HG03521 (cell line): ENCODE results near the gene TMEM30A.
A peak's percentile ranks its signal among the peaks of the same experiment; 100 is the strongest.

ENCODE experiments used
- ATAC-seq: cut with Tn5 transposase; IDR thresholded peaks from one replicate; pipeline ENCODE4 v1.9.1; 2021; ENCODE audit warnings: mild to moderate bottlenecking, moderate library complexity; ENCODE audit not compliant: unreplicated experiment

The TMEM30A gene

DNA sequence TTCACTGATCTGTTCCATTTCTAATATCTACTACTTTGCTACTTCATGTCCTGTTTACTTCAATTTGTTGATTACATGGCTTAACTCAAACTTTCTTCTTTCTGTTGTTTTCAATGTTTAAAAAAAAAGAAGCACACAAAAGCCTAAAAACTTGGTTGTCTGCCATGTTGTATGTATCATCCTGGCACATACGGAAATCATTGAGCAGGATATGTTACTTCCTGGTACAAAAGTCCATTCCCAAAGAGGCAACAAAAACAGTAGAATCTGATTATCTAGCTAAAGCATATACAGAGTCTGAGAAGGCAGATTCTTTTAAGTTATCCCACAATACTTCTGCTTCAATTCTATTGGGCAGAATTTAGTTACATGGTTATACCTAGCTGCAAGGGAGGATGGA, 64.2 kb downstream of the TMEM30A start:
- ATAC-seq, result no peak

DNA sequence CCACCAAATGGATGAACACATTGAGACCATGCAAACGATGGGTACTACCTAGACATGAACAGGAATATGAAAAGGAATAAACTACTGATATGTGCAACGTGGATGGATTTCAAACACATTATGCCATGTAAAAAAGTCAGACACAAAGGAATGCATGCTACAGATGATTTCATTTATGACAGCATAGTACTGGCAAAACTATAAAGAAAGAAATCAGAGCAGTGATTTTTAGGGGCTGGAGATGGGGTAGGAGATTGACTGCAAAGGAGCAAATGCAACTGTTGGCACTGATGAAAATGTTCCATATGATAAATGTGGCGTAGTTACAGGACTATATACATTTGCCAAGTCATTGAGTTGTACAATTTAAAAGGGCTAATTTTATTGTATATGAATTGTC, 65.3 kb downstream of the TMEM30A start:
- no peak for ATAC-seq

DNA sequence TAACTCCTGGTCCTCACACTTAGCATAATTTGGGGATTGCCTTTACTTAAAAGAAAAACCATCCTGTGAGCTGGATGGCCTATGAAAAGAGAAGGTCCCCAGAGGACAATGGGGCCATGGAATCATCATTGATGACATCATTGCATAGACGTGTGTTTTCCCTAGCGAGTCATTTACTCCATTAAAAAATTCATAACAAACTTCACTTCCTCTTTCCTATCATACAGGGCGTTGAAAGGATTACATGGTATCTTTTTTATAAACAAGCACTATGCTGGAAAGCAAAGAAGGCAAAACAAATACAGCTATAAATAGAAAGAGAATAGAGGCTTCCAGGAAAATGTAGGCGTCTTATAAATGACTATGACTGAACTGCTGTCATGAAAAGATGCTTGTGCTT, 67.4 kb downstream of the TMEM30A start:
- ATAC-seq, result no peak

DNA sequence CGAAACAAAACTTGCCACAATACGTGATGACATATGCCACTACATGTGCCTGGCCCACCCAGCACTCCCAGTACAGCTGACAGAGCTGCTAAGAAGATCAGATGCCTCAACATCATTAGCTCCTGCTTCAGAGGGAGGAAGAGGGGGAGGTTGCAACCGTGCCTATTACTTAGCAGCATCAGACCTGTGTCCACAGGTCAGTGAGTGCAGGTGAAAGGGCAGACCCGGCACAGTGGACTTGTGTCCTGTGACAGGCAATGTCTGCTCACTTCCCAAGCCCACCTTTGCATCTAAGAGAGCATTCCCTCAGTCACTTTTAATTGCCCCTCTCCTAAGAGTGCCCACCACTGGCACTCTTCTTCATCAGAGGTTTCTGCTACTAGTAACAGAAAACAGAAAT, 69.3 kb downstream of the TMEM30A start:
- ATAC-seq, result no peak

DNA sequence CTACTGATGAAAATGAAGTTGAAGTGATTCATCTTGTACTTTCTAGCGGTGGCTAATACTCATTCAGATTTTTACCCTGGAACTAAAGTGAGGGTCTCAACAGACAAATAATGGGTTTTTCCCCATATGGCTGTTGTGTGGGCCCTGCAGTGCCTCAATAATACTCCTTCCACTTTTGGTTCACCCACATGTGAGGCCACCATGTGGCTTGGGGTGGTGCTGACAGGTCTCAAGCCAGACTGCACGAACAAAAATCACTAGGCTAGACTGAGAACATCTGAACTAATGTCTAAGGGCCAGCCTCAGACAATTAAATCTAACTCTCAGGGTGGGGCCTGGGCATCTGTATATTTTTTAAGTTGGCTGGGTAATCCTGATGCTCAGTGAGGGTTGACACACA, 70.9 kb downstream of the TMEM30A start:
- ATAC-seq, result no peak

DNA sequence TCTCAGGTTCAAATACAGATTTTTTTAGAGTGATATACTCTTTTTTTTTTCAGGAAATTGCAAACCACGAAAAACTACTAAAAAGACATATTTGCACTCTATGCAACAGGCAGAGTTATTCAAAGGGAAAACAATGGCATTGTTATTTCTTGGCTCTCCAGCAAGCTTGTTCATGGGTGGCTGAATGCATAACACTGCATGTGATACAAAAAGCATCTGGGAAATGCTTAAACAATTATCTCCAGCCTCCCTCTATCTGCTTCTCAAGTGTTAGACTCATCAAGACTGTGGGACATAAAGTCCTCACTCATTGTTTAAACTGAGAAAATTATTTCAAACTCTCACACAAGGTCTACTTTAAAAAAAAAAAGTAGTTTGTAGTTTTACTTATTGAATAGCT, 71.5 kb downstream of the TMEM30A start:
- no peak for ATAC-seq

DNA sequence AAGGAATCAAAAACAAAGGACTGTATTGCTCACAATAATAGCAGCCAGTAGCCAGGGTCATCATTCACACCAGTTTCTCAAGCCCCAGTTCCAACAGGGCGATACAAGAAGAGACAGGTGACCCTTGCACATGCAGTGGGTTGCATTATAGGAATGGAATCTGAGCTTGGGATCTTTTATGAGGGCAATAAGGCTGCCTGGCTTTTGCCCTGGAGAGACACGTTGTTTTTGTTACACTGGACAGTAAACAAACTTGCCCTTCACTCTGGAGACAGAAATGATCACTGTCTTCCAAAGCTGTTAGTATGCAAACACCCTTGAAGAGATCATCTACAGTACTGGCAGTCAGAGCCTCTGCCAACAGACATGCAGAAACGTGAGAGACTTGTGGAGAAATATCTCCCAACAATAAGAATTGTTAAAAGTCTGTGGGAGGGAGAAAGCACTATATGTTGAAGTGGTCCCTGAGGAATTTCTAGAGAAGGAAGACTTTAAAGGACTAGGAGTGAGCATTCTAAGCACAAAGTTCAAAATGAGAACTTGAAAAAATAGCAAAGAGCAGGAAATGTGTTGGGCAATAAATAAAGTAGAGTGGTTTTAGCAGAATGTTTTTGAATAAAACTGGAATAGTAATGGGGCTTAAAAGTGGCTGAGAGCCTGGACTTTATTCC, 72.5 kb downstream of the TMEM30A start:
- ATAC-seq, result no peak

DNA sequence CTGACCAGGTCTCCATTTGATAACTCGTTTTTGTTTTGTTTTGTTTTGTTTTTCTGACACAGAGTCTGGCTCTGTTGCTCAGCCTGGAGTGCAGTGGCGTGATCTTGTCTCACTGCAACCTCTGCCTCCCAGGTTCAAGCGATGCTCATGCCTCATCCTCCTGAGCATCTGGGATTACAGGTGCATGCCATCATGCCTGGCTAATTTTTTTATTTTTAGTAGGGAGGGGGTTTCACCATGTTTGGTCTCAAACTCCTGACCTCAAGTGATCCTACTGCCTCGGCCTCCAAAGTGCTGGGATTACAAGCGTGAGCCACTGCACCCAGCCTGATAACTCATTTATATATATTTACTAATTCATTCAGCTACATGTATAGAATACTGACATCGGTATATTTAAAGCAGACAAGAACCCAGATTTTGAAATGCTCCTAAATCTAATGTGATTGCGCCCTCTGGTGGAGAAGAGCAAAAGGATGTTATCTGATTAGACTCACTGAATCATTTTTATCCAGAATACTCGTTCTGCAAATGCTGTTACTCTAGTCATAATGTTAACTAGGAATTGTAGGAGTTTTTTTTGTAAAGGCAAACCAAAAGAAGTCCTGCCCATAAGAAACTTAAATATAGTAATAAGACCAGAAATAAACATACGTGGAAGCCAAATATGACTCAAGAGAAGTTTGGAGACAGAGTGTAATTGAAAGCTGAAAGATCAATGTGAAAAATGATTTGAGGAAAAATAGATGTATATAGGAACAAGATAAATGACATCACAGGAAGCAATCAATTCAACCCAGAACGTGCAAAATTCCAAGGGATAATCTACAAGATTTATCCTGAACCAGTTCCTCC, 73.5 kb downstream of the TMEM30A start:
- no peak for ATAC-seq

DNA sequence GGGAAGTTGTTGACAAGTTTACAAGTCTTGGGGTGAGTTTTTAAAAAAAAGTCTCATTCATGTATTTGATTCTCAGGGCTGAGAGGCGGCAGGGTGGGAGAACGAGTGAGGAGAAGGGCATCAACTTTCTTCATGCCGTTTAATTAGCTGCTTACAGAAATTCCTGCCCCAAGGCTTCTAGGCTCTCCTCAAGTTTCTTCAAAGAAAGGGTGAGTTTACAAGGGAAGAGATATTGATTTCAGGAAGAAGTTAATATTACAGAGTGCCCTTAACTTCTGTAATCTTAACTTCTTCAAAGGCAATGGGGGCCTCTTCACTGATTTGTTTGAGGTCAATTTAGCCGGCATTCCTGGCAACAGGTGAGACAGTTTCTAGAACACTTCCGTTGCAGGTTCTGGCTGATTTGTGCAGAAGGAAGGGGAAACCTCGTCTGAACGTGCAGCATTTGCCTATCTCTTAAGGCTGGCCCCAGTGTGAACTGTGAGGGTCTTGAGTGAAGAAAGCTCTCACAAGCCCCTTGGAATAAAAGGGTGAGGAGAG, 75.3 kb downstream of the TMEM30A start:
- ATAC-seq, result no peak

DNA sequence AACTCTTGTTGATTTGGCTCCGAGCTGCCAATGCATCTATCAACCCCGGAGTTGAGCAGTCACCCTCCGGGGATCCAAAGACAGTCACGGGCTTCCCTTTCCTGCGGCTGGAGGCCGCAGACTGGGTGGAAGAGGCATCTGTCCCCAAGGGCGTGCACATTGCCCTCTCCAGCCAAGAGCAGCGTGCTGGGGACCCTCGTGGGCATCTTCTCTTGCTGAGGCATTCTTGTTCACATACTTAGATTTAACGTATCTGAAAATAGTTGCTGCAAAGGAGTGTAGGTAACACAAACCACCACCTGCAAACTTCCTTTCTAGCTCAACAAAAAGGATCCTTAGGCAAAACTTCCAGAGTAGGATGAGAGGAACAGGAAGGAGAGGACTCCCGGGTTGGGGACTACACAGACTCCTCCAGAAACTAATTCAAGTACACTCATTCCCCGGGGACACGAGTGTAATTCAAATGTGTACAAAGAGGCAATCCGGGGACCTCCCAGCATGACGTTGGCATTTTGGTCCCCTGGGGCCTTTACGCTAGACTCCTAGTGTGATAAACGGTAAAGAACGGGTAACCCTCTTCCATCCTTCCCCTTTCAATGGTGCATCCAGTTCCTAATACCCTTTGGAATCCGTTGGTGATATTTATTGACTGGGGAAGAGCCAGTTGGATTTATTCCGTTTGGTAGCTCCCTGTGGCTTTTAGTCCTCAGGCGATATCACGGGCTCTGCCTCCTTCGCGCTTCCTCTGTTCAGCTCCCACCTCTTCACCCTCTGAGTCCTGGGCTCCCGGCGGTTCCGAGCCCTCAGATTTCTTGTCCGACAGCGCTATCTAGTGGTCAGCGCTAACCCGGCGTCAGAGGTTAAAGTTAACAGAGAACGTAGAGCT, 76.1 kb downstream of the TMEM30A start:
- ATAC-seq, result peak; percentile 72

DNA sequence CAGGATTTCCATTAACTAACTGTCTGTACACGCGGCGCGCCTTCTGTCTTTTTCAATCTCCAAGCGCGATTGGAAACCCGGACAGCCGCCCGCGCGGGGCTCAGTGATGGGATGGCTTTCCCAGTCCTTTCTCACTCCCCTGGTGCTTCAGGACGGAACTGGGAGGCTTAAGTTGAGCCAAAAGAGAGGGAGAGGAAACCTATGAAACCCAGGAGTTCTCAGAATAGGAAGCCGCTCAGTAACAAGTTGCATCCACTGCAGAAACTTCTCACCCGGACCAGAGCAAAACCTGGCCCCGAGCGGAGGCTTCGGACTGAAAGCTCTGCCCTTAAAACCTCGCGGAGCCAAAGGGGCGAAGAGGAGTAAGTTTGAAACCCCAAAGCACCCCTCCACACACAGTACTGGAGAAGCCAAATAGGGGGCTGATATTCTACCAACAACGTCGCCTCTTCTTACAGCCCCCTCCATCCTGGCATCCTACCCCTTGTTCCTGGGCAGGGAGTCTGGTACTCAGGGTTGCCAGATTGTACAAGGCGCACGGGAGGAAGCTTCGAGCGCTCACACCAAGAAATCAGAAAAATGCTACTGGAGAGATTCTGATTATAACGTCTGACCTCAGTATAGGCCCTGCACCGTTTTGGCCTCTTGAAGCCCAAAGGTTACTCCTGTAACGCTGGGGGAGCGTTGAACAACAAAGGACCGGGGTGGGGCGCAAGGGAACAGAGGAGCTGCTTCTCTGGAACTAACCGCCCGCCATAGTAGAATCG, 77.8 kb downstream of the TMEM30A start:
- ATAC-seq, result no peak

DNA sequence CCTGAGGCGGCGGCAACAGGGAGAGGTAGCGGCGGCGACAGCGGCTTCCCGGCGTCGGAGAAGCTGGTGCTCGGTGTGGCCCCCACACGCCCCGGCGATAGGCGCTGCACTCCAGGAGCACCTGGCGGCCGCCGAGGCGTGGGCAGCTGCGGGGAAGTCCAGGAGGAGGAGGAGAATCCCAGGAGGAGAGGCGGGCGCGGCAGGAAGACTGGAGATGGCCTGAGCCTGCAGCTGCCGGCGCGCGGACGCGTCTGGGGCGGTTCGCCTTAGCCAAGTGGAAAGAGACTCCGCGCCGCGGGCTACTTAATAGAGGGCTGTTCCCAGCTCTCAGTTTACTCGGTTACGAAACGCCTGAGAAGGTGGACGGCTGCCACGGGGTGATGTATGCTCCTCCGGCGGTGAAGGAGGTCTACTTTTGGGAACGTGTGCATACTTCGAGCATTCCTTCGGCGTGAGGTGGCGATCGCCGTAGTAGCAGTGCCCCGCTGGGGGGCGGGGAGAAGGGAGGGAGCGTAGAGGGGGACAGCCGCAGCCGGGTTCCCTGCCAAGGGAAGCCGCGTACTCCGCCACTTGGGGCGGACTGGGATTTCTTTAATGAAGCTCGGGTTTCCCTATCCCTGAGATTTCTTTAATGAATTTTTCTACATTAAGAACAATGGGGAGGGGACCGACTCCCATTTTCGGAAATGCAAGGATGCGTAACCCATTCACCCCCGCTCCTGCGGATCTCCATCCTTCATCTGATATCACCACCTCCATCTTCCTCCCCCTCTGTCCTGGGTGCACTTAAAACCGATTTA, 78.6 kb downstream of the TMEM30A start, which contains the start of gene COL12A1:
Gene COL12A1 (minus strand): TSS at position 278 of the 800 bp plus-strand sequence. CDS start 3,261 bp downstream, outside the sequence.
- no peak for ATAC-seq

DNA sequence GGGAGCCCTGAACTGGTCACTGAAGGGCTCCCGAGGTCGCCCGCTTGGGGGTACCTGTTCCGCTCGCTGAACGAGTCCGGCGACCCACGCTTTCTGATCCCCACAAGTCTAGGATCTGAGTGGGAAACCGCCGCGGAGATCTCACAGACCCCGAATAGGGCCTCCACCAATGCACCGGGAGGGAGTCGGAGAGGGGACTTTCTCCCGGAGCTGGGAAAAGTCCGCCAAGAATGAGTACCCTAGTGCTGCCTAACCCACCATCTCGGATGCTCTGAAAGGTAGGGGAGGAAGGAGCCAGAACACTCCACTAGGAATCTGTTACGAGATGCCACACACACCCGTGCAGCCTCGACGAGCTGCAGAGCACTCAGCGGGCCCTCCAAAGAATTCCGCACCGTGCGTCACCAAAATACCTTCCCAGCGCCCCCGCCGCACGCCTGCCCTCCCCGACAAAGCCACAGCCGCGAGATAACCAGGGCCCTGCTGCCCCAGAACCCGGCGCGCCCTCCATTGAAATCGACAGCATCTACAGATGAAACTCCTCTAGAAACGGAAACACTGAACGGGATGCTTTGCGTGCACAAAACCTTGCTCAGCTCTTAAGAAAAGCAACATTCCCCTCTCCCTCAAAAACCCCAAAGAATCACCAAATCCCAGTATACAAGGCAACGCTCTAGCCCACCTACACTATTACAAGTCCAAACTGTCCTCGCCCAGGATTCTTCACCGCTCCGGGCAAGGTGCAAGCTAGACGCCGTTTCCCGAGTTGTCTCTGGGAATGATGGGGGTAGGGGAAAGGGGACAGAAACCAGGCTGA, 79.4 kb downstream of the TMEM30A start:
- ATAC-seq, result no peak

DNA sequence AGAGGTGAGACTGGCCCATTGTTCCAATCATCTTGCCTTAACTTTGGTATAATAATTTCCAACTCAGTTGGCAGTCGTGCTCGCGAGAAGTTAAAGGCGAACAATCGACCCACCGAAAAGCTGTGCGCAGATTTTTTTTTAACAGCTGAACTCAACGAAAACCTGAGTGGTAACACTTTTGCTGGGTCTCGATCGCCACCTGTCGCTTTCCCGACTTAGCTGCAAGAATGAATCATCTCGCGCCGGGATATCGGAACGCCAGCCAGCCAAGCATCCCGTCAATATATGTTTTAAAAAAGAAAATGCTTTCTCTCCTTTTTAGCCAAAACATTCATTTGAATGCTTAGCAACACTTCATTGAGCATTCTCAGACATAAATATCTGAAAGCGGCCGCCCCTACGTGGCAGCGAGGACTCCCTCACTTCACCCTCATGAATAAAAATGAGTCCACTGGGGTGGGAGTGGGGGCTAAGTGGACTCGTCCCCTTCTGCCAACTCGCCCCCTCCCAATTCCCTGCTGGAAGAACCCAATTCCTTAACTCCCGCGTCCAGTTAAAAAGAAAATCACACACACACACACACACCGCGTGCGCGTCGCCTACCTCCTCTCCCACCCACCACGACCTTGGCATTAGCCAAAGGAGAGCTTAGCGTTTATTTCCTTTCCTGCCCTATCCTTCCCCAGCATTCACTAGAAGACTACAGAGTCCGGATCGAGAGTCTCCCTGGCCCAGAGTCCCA, 80.2 kb downstream of the TMEM30A start:
- no peak for ATAC-seq

DNA sequence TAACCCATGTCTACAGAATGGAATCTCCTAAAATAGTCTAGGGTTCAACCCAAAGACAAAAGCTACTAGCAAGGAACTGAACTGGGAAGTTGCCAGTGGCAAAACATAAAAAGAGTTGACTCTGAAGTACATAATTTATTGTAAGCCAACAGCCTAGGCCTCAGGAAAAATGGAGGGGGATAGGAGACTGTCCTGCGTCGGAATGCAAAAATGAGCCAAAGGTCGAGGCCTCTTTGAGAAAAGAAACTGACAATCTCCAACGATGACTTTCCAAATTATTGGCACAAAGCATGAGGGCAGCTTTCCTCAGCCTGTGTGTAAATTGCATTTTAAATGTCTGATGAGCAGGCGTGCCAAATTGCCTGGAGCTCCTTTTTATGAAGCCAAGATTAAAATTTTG, 80.9 kb downstream of the TMEM30A start:
- no peak for ATAC-seq
